Activated CD8-positive, alpha-beta memory T cell treated with anti-CD3 and anti-CD28 coated beads, Interleukin-2, amount 50 U/mL, for 48 hours (primary cell): ENCODE data around the gene LBHD2.

ENCODE experiments used
- DNase-seq: peaks from one replicate; pipeline ENCODE4 v3.0.0-alpha.2; 2020

The LBHD2 gene

DNA sequence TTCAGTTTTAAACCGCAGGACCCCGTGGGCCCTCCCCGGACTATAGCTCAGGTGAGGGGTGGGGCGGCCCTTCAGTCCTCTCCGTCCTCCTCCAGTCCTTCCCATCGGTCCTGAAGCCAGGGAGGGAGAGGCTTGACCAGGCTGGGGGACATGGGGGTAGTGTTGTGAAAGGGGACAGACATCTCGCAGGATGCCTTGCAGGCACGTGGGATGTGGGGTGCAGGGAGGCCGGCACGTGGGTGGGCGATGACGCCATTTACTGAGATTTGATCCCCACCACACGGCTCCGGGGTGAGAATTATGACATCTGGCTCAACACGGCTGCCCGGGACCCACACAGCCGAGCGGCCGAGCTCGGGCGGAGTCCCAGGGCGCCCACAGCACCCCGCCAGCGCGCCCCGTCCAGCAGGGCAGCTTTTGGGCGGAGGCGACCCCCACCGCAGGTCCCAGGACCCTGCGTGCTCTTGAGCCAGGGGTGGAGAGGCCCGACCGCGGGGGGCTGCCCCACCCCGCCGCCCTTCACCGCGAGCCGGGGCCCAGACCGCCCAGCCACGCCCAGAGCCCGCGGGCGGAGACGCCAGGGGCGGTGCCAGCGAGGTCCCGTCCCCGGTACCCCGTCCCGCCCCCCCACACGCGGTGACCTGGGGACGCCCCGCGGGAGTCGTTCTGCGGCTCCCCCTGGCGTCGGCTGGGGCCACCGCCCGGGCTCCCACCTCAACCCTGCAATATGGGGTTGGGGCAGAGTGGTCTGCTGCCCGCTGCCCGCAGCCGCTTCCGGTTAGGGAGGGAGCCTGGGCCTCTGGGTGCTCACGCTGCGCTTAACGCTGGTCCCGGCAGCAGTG lies 7.3 kb downstream of the LBHD2 start:
- peak; percentile 89 for DNase-seq

DNA sequence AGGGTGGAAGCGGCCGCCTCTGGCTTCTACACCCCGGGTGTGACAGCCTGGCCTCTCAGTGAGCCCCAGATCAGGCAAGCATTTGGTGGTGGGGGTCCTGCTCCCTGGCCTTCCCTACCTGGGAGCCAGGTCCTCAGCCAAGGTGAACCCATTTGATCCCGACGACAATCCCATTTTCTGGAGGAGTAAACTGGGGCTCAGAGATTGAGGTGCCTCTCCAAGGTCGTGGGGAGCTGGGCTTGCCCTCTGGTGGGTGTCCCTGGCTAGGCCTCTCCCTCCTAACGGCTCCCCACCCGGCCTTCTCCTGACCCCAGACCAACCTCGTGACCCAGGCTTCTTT lies 7.8 kb downstream of the LBHD2 start:
- no peak for DNase-seq

DNA sequence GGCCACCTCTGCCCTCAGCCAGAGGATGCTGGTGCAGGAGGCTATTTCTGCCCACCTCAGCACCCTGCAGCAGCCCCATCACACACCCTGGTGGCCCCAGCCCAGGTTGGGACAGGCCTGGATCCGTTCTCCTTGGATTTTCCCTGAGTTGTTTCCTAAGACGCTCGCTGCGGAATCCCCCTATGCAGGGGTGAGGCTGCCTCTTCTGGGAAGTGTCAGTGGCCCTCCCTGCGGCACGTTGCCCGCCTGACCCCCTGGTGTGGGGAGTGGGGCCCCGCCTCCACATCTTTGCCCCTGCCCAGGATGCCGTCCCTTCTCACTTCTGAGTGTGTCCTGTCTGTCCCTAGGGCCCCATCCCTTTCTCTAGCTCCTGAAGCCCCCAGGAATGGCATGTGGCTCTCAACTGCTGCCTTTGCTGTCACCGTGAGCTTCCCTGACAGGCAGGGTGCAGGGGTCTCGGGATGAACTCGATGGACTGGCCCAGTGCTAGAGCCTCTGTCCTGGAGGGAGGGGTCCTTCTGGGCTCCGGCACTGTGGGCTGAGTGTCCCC lies 9.9 kb downstream of the LBHD2 start:
- no peak for DNase-seq

DNA sequence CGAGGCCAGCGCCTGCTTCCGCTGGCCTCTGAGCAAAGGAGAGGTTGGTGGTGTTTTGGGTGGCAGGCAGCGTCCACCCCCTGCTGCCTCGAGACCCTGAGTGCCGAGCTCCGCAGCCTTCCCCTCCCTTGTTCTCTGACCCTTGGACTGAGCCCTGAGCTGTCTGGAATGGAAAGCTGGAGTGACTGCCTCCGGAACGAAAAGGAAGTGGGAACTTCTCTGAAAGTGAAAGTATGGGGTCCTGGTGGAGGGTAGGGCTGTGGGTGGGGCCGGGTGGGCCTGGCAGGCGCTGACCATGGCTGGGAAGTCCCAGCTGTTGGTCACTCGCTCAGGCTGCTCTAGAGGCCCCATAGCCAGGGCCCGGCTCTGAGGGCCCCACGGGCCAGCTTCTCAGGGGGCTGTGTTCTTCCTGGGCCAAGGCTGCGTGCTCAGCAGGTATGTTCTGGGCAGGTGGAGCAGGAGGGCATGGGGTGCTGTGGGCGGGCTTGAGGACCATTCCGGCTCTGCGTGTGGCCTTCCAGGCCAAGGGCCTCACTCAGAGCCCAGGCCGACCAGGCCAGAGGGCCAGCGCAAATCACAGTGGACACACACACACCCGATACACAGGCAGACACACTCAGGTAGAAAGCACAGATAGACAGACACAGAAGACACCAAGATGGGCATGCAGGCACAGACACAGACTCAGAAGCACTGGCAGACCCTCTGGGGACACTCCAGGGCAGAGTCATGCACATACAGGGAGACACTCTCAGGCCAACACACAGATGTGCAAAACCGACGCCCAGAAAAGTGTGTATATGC lies 10.6 kb downstream of the LBHD2 start, which contains the start of gene EXOC3L4:
Gene EXOC3L4 (plus strand): TSS at position 320 of the 804 bp plus-strand sequence. CDS start 5,495 bp downstream, outside the sequence.
- DNase-seq = no peak

DNA sequence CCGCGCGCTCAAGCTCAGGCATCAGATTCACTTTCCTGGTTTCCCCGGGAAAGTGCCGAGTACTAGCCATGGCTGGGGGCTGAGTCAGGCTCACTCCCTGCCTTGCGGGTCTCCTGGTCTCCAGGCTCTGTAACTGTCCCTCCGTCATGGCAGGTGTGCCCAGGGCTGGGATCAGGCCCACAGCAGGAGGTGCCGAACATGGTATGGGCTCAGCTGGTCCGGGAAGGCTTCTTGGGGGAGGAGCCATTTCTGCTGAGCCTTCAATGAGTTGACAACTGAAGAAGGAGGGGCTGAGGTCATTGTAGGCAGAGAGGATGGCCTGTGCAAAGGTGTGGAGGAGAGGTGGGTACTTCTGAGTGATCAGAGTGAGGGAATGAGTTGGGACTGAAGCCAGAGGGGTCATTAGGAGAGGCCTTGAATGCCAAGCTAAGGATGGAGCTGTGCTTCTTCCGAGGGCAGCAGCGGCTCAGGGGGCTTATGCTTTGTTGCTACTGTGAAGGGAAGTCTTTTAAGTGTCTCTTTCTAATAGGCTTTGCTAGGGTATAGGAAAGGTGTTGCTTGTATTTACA lies 11.3 kb downstream of the LBHD2 start:
- DNase-seq = no peak

DNA sequence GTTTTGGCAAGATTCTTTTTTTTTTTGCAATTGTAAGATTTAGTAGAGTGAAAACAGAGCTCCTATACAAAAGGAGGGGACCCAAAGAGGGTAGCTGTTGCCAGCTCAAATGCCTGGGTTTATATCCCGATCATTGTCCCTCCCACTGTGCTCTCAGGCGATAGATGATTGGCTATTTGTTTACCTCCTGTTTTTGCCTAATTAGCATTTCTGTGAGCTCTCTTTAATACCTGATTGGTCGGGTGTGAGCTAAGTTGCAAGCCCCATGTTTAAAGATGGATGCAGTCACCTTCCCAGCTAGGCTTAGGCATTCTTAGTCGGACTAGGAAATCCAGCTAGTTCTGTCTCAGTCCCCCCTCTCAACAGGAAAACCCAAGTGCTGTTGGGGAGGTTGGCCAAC lies 12.4 kb downstream of the LBHD2 start:
- no peak for DNase-seq

DNA sequence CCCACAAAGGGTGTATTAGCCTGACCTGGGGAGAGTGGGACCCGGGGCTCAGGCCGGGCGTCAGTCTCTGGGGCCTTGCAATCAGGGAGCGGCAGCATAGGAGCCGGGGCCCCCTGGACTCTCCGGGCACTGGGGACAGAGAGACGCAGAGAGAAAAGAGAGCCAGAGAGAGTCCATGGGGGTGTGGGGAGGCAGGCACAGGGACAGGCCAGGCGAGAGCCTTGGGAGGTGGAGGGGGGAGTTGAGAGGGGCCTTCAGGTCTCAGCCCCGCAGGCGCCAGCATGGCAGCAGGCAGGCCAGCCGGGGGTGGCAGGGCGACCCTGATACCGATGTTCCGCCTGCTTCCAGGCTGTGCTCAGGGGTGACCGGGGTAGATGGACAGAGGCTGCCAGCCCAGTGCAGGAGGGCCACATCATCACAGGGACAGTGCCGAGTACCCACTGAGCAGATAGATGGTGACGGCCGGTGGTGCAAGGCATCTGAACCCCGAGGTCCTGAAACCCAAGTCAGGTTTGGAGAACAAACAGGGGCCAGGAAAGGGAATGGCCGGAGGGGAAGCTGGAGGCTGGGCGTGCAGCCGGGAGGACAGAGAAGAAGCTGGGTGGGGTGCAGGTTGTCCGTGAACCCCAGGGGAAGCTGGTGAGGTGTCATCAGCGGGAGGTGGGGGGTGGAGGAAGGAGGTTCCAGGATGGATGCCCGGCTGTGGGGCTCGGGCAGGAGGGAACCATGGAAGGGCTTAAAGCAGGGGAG lies 13.4 kb downstream of the LBHD2 start:
- no peak for DNase-seq

DNA sequence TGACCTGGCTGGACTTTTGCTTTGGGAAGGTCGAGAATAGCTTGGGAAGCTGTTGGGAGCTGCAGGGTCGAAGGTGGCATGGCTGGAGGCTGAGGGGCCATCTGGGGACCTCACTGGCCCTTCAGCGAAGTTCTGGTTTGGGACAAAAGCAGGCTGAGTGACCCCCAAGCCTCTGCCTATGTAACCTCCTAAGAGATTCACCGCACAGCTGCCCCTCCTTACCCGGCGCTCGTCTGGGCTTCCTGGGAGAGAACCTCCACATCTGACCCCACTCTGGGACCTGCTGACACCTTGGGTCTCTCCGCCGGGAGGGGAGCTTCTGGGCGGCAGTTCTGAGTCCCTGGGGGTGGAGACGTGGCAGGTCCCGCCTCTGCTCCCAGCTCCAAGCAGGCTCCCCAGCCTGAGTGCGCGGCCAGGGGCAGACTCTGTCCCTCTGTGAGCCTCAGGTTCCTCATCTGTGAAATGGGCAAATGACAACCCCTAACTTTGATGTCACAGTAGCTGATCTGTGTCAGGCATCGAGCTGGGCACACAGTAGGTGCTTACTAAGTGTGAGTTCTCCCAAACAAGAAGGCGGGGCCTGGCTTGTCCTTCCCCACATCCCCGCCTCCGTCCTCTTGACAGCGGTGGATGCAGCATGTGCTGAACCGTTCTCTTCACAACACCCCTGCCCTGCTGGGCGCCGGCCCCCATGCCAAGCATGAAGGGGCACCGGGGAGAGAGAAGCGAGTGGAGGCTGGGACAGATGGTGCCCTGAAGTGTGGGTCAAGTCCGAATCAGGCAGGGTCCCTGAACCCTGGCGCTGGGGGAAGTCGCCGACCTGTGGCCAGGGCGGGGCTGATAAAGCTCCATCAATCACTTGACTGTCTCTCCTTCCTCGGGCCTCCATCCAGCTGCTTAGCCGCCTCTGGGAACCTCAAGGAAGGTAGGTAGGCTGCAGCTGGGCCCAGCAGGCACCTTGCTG lies 14.3 kb downstream of the LBHD2 start:
- DNase-seq = no peak

DNA sequence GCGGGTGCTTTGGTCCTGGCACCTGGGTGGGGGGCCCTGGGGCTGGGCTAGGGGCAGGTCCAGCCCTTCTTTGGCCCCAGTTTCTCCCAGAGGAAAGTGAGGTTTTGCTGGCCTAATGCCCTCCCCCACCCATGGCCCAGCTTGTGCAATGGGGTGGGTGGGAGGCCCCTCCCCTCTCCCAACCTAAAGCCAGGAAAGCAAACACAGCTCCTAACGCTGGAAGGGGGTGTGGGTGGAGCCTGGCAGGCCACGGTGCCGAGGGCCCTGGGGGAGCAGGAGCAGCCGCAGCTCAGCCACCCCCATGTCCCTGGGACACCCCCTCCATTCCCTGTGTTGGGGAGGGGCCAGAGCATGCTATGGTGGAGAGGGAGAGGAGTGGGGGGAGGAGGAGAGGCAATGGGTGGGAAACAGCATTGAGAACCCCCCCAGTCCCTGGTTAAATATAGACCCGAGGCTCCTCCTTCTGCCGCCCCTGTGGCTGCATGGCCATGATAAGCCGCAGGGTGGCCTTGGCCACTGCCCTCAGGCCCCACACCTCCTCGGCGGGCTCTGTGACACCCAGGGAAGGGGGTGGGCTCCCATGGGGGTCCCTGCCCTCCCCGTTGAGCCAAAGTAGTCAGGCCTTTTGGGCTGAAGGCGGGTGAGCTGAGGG lies 15.2 kb downstream of the LBHD2 start:
- DNase-seq = no peak

DNA sequence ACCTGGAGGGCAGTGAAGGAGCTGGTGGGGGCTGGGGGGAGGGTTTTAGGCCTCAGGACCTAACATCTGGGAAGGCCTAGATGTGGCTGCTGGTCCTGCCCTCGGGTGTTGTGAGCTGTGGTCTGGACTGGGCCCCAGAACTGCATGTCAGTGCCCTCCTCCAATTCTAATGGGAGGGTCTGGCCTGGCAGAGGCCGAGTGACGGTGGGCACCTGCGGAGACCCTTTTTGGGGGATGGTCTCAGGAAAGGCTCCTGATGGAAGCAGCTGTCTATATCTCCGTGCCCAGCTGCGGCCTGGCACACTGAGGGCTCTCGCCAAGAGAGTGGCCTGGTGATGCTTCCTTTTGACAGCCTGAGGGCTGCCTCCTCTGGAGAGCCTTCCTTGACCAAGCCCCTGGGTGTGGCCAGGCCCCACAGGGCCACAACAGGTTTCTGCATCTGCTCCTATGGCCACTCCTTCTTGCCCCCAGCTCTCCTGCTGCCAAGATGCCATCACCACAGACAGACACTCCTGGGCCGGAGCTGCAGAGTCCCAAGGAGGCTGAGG lies 15.8 kb downstream of the LBHD2 start:
- no peak for DNase-seq

DNA sequence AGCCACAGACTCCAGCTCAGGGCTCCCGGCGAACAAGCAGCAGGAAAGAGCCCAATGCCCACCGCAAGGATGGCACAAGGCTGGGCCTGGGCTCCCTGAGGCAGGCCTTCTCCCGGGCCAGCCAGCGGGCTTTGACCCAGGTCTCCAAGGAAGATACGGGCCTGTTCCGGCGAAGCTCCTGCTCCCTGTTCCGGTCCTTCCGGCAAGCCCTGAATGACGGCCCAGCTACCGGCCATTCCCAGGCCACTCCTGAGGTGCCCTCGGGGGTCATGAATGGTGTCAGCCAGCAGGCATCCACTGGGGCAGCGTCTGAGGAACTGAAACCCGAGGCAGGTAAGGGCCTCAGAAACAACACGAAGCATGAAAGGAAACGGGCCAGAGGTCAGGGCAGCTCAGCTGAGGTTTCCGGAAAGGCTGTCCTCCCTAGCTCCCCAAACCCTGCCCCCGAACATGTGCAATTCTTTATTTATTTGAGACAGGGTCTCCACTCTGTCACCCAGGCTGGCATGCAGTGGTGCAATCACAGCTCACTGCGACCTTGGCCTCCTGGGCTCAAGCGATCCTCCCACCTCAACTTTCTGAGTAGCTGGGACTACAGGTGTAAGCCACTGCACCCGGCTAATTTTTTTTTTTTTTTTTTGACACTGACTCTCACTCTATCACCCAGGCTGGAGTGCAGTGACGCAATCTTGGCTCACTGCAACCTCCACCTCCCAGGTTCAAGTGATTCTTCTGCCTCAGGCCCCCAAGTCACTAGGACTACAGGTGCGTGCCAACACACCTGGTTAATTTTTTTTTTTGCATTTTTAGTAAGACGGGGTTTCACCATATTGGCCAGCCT lies 16.5 kb downstream of the LBHD2 start:
- DNase-seq = no peak

DNA sequence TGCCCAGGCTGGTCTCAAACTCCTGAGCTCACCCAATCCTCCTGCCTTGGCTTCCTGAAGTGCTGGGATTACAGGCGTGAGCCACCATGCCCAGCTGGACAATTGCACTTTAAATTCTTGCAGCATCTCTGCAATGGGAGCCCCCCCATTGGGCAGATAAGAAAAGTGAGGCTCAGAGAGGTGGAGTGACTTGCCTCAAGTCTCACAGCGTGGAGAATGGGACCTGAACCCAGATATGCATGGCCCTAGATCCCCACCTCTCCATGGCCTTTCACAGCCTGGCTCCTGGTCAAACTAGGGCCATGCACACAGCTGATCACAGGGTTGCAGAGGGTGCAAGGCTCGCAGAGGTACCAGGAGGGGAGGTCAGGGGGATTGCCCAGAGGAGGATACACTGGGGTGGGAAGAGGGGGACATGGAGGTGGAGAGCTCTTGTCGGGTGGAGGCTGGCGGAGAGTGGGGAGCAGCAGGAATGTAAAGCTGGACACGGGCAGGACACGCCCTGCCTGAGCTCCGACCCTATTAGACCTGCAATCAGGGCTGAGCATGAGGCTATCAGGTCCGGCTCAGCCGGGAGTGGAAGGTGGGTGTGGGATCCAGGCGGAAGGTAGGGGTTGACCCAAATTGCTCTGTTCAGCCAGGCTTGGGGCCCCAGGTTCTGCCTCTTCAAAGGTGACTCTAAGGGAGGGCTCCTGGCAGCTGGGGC lies 17.4 kb downstream of the LBHD2 start:
- no peak for DNase-seq

DNA sequence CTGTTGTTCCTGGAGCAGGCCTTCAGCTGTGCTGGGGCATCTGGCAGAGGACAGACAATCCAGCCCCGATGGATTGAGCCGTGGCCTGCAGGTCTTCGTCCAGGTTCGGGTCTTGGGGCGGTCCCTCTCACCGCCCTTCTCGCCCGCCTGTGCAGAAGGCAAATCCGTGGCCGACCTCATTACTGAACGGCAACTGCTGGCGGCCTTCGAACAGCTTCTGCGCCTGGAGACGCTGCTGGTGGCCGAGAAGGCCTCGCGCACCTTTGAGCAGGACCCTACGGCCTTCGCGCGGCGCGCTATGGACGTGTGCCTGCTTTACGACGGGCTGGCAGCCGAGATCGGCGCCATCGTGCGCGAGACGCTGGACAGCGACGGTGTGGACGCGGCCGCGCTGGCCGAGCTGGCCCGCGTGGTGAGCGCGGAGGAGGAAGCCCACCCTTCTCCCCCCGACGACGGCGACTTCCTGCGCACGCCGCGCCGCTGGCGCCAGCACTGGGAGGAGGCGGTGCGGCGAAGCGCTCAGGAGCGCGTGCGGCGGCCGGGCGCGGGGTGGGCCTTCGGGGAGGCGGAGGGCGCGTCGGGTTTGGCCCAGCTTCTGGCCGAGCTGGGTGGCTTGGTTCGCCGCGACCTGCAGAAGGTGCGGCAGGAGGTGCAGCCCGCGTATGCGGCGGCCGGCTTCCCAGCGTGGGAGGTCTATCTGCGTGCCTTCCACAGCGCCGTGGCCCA lies 18.1 kb downstream of the LBHD2 start:
- no peak for DNase-seq

DNA sequence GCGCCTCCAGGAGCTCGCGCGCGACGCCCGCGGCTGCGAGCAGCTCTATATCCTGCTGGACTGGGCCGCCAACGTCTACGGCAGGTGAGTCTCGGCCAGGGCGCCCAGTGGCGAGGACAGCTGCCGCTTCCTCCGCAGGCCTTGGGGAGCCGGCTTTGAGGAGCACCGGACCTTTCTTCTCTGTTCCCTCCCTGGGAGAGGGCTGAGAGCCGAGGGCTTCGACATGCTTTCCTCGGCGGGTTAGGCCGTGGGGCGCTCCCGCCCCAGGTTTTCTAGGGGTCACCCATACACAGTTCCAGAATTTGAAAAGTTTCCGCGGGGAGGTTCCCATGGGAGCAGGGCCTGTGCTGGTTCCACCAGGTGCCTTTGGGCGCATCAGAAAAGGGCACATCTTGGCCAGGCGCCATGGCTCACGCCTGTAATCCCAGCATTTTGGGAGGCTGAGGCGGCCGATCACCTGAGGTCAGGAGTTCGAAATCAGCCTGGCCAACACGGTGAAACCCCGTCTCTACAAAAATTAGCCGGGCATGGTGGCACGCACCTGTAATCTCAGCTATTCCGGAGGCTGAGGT lies 18.8 kb downstream of the LBHD2 start:
- no peak for DNase-seq

DNA sequence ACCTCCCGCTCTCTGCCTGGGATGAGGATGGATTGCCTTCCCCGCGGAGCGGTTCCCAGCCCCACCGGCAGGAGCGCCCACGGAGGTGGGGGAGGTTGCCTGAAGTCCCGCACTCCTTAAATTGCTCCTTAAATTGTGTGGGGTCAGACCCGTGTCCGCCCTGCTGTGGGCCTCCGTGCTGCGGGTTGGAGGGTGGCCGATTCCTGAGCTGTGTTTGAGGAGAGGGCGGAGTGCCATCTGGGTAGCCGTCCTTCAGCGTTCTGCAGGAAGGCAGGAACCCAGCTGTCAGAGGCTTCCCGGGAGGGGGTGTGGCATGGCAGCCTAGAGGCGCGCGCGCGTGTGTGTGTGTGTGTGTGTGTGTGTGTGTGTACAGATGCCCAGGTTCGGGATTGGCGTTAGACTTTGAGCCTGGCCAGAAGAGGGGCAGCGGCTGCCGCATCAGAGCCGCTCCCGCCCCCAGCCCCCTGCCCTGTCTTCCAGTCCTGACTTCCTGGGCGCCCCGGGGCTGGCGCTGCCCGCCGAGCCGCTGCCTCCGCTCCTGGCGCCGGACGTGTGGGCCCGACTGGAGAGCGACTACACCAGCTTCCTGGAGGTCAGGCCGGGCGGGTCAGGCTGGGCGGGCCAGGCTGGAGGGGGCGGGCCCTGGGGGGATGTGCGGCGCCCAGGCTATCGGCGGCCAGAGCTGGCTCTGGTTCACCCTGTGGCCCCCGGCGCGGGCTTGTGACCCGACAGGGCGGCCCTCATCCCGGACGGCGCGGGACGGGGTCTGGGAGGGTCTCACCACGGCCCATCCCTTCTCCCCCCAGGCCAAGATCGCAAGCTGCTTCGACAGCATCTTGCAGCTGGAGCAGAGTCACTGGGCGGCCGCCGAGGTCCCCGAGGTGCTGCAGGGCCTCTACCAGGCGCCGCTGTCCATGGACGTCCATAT lies 19.7 kb downstream of the LBHD2 start:
- DNase-seq = no peak

DNA sequence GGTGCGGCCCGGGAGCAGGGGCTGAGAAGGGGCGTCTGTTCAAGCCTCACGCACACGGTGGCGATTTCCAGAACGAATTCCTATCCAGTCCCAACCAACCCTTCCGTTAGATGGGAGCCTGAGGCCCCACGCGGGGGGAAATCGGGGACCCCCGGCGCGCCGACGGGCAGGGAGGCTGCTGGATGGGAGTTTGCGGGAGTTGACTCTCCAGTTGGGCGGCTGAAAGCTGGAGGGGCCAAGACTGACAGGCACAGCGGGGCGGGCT lies 20.3 kb downstream of the LBHD2 start:
- no peak for DNase-seq
